HepG2 (cell line): ENCODE measurements around the gene GALNT5.

ENCODE experiments used
- CTCF ChIP-seq: sonication (generic); formaldehyde crosslinking; IDR thresholded peaks from 2 replicates; pipeline ENCODE4 v1.5.0; 2020; ENCODE audit warnings: mild to moderate bottlenecking, missing genetic modification reagents, moderate library complexity
- NFE2 ChIP-seq: sonication (generic); formaldehyde crosslinking; IDR thresholded peaks from 2 replicates; pipeline ENCODE4 v1.4.0; 2020; ENCODE audit warnings: missing genetic modification reagents
- NR2C2 ChIP-seq: sonication (generic); formaldehyde crosslinking; IDR thresholded peaks from 2 replicates; pipeline ENCODE4 v1.4.0; 2020; ENCODE audit warnings: missing genetic modification reagents, mild to moderate bottlenecking, moderate library complexity, borderline replicate concordance
- POLR2A ChIP-seq, 2 experiments: IDR thresholded peaks; 2 replicates each; pipeline ENCODE4 v1.6.1; 2011; ENCODE audit warnings: low read depth in 2 of 2, low read length in 2 of 2, mild to moderate bottlenecking in 1 of 2, moderate library complexity in 1 of 2; ENCODE audit not compliant: insufficient read depth in 1 of 2
- SCMH1 ChIP-seq: sonication (generic); formaldehyde crosslinking; IDR thresholded peaks from 2 replicates; pipeline ENCODE4 v1.9.0; 2021; ENCODE audit warnings: missing genetic modification reagents, mild to moderate bottlenecking, borderline replicate concordance
- SP2 ChIP-seq: sonication (generic); formaldehyde crosslinking; IDR thresholded peaks from 2 replicates; pipeline ENCODE4 v1.5.1; 2020; ENCODE audit warnings: mild to moderate bottlenecking, missing genetic modification reagents
- XBP1 ChIP-seq: sonication (generic); formaldehyde crosslinking; IDR thresholded peaks from 2 replicates; pipeline ENCODE4 v1.5.0; 2020; ENCODE audit warnings: missing genetic modification reagents
- ZBTB20 ChIP-seq: sonication (generic); formaldehyde crosslinking; IDR thresholded peaks from 2 replicates; pipeline ENCODE4 v1.8.1; 2023; ENCODE audit warnings: missing genetic modification reagents, low read depth, mild to moderate bottlenecking, borderline replicate concordance
- ZFP36L2 ChIP-seq: sonication (generic); formaldehyde crosslinking; IDR thresholded peaks from 2 replicates; pipeline ENCODE4 v1.4.0; 2020; ENCODE audit warnings: missing genetic modification reagents
- ZNF225 ChIP-seq: sonication (generic); formaldehyde crosslinking; IDR thresholded peaks from 2 replicates; pipeline ENCODE4 v1.4.0; 2020; ENCODE audit warnings: mild to moderate bottlenecking, missing genetic modification reagents
- ZNF367 ChIP-seq: sonication (generic); formaldehyde crosslinking; IDR thresholded peaks from 2 replicates; pipeline ENCODE4 v1.4.0; 2020; ENCODE audit warnings: missing genetic modification reagents, borderline replicate concordance
- TF ChIP-seq, protein P1 (sequence below): sonication (generic); formaldehyde crosslinking; IDR thresholded peaks from 2 replicates; pipeline ENCODE4 v1.5.0; 2020; ENCODE audit warnings: missing genetic modification reagents, mild to moderate bottlenecking, borderline replicate concordance
- TF ChIP-seq, protein P2 (sequence below): sonication (generic); formaldehyde crosslinking; IDR thresholded peaks from 2 replicates; pipeline ENCODE4 v1.5.1; 2020; ENCODE audit warnings: missing genetic modification reagents, mild to moderate bottlenecking, borderline replicate concordance

DNA sequence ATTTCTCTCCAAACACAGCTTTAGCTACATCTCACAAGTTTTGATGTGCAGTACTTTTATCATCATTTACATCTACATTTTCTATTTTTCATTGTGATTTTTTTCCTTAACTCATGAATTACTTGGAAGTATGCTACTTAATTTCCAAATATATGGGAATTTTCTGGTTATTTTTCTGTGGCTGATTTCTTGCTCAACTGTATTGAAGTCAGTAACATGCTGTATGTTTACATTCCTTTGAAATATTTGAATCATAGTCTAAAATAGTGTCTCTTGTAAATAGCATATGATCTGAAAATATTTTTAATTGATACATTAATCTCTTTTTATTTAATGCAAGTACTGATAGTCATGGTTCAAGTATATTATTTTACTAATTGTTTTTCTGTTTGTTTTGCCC lies 26.0 kb upstream of the GALNT5 start:
- TF ChIP-seq XBP1 (CRISPR knock-in tag): no peak
- no peak for TF ChIP-seq NR2C2 (CRISPR knock-in tag)
- no peak for TF ChIP-seq NFE2 (CRISPR knock-in tag)
- TF ChIP-seq, protein P1, sequence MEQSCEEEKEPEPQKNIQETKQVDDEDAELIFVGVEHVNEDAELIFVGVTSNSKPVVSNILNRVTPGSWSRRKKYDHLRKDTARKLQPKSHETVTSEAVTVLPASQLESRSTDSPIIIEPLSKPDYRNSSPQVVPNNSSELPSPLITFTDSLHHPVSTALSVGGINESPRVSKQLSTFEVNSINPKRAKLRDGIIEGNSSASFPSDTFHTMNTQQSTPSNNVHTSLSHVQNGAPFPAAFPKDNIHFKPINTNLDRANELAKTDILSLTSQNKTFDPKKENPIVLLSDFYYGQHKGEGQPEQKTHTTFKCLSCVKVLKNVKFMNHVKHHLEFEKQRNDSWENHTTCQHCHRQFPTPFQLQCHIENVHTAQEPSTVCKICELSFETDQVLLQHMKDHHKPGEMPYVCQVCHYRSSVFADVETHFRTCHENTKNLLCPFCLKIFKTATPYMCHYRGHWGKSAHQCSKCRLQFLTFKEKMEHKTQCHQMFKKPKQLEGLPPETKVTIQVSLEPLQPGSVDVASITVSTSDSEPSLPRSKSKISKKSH (CRISPR knock-in tag): no peak
- TF ChIP-seq ZFP36L2 (CRISPR knock-in tag): no peak
- TF ChIP-seq POLR2A (IDR thresholded peaks at IDR 0.05; ENCODE audit: insufficient read depth in 1 of 2, low read depth in 2 of 2, low read length in 2 of 2): no peak
- no peak for TF ChIP-seq CTCF
- TF ChIP-seq SCMH1: no peak
- no peak for TF ChIP-seq SP2 (CRISPR knock-in tag)
- no peak for TF ChIP-seq ZBTB20 (CRISPR knock-in tag)
- TF ChIP-seq, protein P2, sequence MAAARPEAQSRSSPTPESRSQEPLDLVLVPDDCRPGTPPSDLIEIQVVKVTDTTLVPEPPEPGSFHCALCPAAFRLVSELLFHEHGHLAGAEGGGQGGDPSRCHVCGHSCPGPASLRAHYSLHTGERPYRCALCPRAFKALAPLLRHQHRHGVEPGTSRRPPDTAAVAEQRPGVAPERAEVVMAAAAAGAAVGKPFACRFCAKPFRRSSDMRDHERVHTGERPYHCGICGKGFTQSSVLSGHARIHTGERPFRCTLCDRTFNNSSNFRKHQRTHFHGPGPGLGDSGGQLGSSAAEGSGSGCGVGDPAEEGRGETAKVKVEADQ: no peak
- no peak for TF ChIP-seq ZNF367
- no peak for TF ChIP-seq ZNF225 (CRISPR knock-in tag)
